GM23338 (cell line): ENCODE data around the gene EDDM13. TPM values are rescaled to one million over a fixed set of nuclear protein-coding genes. Genes with fewer than 3 reads are reported as not detected.

ENCODE experiments used
- ATAC-seq: fragments of 200-7000 bp; cut with Tn5 transposase; 3 replicates; pipeline ENCODE4 v1.9.1; 2020
- DNase-seq: peaks from one replicate; pipeline ENCODE4 v3.0.0-alpha.2; 2015; ENCODE audit warnings: low spot score
- H2AFZ ChIP-seq: fragments of 200-600 bp; sonication (generic); 2 replicates; pipeline ENCODE4 v1.8.0; 2016; ENCODE audit warnings: antibody characterized with exemption, mild to moderate bottlenecking, moderate library complexity
- H3F3A ChIP-seq: fragments of 200-600 bp; sonication (generic); replicated peaks from 2 replicates; pipeline ENCODE4 v1.8.0; 2017; ENCODE audit warnings: antibody characterized with exemption, mixed run types, low read depth
- H3K27ac ChIP-seq: fragments of 200-600 bp; sonication (generic); 2 replicates; pipeline ENCODE4 v1.6.1; 2016; ENCODE audit warnings: low read depth
- H3K27me3 ChIP-seq: fragments of 200-600 bp; sonication (generic); 2 replicates; pipeline ENCODE4 v1.8.0; 2016; ENCODE audit warnings: mild to moderate bottlenecking, mixed run types, moderate library complexity; ENCODE audit not compliant: insufficient read depth
- H3K36me3 ChIP-seq: fragments of 200-600 bp; sonication (generic); 2 replicates; pipeline ENCODE4 v1.8.0; 2016; ENCODE audit warnings: mild to moderate bottlenecking; ENCODE audit not compliant: insufficient read depth
- H3K4me1 ChIP-seq: fragments of 200-600 bp; sonication (generic); 2 replicates; pipeline ENCODE4 v1.8.0; 2016; ENCODE audit warnings: mild to moderate bottlenecking, moderate library complexity; ENCODE audit not compliant: insufficient read depth
- H3K4me2 ChIP-seq: fragments of 200-600 bp; sonication (generic); 2 replicates; pipeline ENCODE4 v1.7.1; 2017; ENCODE audit warnings: mixed run types
- H3K4me3 ChIP-seq: fragments of 200-600 bp; sonication (generic); 2 replicates; pipeline ENCODE4 v1.6.1; 2016; ENCODE audit warnings: mixed run types
- H3K79me2 ChIP-seq: fragments of 200-600 bp; sonication (generic); replicated peaks from 2 replicates; pipeline ENCODE4 v1.8.0; 2017; ENCODE audit warnings: mild to moderate bottlenecking; ENCODE audit not compliant: insufficient read depth
- H3K9me2 ChIP-seq: fragments of 200-600 bp; sonication (generic); 2 replicates; pipeline ENCODE4 v1.8.0; 2017; ENCODE audit not compliant: insufficient read depth
- H4K20me1 ChIP-seq: fragments of 200-600 bp; sonication (generic); replicated peaks from 2 replicates; pipeline ENCODE4 v1.8.0; 2017; ENCODE audit warnings: mild to moderate bottlenecking; ENCODE audit not compliant: insufficient read depth
- H3K27ac Mint-ChIP-seq: 2 replicates; pipeline ENCODE4 v1.8.0; 2020; ENCODE audit warnings: inconsistent platforms, mild to moderate bottlenecking, moderate library complexity, mixed read lengths
- H3K27me3 Mint-ChIP-seq: 3 replicates; pipeline ENCODE4 v1.8.0; 2022; ENCODE audit warnings: low read depth, mild to moderate bottlenecking, moderate library complexity, mixed read lengths, inconsistent platforms; ENCODE audit not compliant: insufficient read depth, poor library complexity
- H3K36me3 Mint-ChIP-seq: 3 replicates; pipeline ENCODE4 v1.8.0; 2021; ENCODE audit warnings: low read depth, mild to moderate bottlenecking, inconsistent platforms, moderate library complexity, mixed read lengths
- H3K4me1 Mint-ChIP-seq: 3 replicates; pipeline ENCODE4 v1.8.0; 2020; ENCODE audit warnings: mild to moderate bottlenecking, inconsistent platforms, mixed read lengths
- H3K4me3 Mint-ChIP-seq: 3 replicates; pipeline ENCODE4 v1.8.0; 2021; ENCODE audit warnings: moderate library complexity, mild to moderate bottlenecking, inconsistent platforms, mixed read lengths
- H3K9me3 Mint-ChIP-seq: 3 replicates; pipeline ENCODE4 v1.8.0; 2020; ENCODE audit warnings: moderate library complexity, mild to moderate bottlenecking, inconsistent platforms, mixed read lengths
- CREB1 ChIP-seq: fragments of 250-450 bp; sonication (Bioruptor Pico); IDR thresholded peaks from 2 replicates; pipeline ENCODE4 v1.5.0; 2020; ENCODE audit warnings: low read depth, mild to moderate bottlenecking, moderate library complexity
- ETS1 ChIP-seq: IDR thresholded peaks from 2 replicates; pipeline ENCODE4 v1.6.1; 2016; ENCODE audit warnings: antibody characterized with exemption
- EZH2phosphoT487 ChIP-seq: fragments of 200-600 bp; sonication (generic); IDR thresholded peaks from one replicate; pipeline ENCODE4 v1.8.1; 2018; ENCODE audit warnings: antibody characterized with exemption; ENCODE audit not compliant: unreplicated experiment
- JUNB ChIP-seq: IDR thresholded peaks from one replicate; pipeline ENCODE4 v1.6.1; 2016; ENCODE audit warnings: antibody characterized with exemption; ENCODE audit not compliant: unreplicated experiment
- NANOG ChIP-seq: IDR thresholded peaks from 2 replicates; pipeline ENCODE4 v1.6.1; 2016; ENCODE audit warnings: antibody characterized with exemption, borderline replicate concordance
- POLR2AphosphoS5 ChIP-seq: IDR thresholded peaks from 2 replicates; pipeline ENCODE4 v1.6.1; 2016; ENCODE audit warnings: antibody characterized with exemption, low read depth
- REST ChIP-seq: IDR thresholded peaks from one replicate; pipeline ENCODE4 v1.6.1; 2018; ENCODE audit warnings: antibody characterized with exemption; ENCODE audit not compliant: unreplicated experiment
- ZNF462 ChIP-seq: fragments of 250-450 bp; sonication (Bioruptor Pico); IDR thresholded peaks from 2 replicates; pipeline ENCODE4 v1.5.0; 2020; ENCODE audit warnings: mild to moderate bottlenecking, moderate library complexity
- long read RNA-seq: library from polyadenylated mRNA; unstranded; transcript quantifications from one replicate; pipeline ENCODE4 v2.0.0, GENCODE V29; 2020; ENCODE audit not compliant: unreplicated experiment
- polyA plus RNA-seq: library from polyadenylated mRNA; unstranded; fragments of >200 nt; fragmentation: Nextera tagmentation; extraction: Ambion mirVana; gene quantifications from 2 replicates; pipeline ENCODE4 v1.2.1, GENCODE V29; 2016
- total RNA-seq: library from RNA; depleted of rRNA; stranded (reverse); fragments of >200 nt; shearing (Covaris generic); gene quantifications from 2 replicates; pipeline ENCODE4 v1.2.3, GENCODE V29; 2014; rRNA removed

EDDM13 gene
- not detected in 2 replicates for total RNA-seq
- polyA plus RNA-seq = 0.68 and 1.5 TPM in 2 replicates
- long read RNA-seq = 0 reads

- Histone ChIP-seq H3K4me3 (no peak within 1 kb of the TSS), H3F3A (no peaks in the 10 kb centered on the region), H3K27me3 (no peaks in the 10 kb centered on the region), H2AFZ (no peak within 1 kb of the TSS), H4K20me1 (no peaks in the 10 kb centered on the region), H3K36me3 (0 out of 2 replicates have a peak, but pooled peaks cover 3% of the 10 kb centered on the region), H3K27ac (no peak within 1 kb of the TSS), H3K9me2 (no peaks in the 10 kb centered on the region), H3K79me2 (no peaks in the 10 kb centered on the region), H3K4me2 (no peak within 1 kb of the TSS), H3K4me1 (no peaks in the 10 kb centered on the region)
- Mint-ChIP-seq H3K27me3 (no peaks in the 10 kb centered on the region), H3K4me3 (no peak within 1 kb of the TSS), H3K36me3 (peaks cover 4% of the 10 kb centered on the region; the same call in 1 of the 3 replicates), H3K9me3 (peaks cover 3% of the 10 kb centered on the region; the same call in 2 of the 3 replicates), H3K4me1 (no peaks in the 10 kb centered on the region), H3K27ac (no peak within 1 kb of the TSS)
- TF ChIP-seq ZNF462 (CRISPR knock-in tag) (no peak), POLR2AphosphoS5 (no peak), EZH2phosphoT487 (no peak), JUNB (no peak), CREB1 (no peak), NANOG (no peak), ETS1 (no peak), REST (no peak)
- DNase-seq (no peak), ATAC-seq (no peak)
These were observed at the start of gene EDDM13 for GRCh38 chr19:56272161-56272798. Gene EDDM13, plus strand, starts transcription at chr19:56272748. Its CDS starts 87 bp downstream, at chr19:56272835.
